Activated CD8-positive, alpha-beta memory T cell treated with anti-CD3 and anti-CD28 coated beads for 24 hours (primary cell): Measurements from ENCODE around the gene PI4K2B.
"Not testable (repeated sequence)": the region's sequence is repeated elsewhere in the genome, so short reads cannot be mapped to it uniquely, and the experiment has no call there.

Experiments
- DNase-seq: peaks from one replicate; pipeline ENCODE4 v3.0.0-alpha.2; 2020

PI4K2B gene

GRCh38 chr4:25233737-25234389 is at the start of gene PI4K2B:
TSS of gene PI4K2B (plus strand) at chr4:25234033. CDS start at chr4:25234164, 131 bp downstream.
- peak; percentile 98 for DNase-seq

GRCh38 chr4:25184056-25184455 is 49.8 kb upstream of the PI4K2B start:
- no peak for DNase-seq

- DNase-seq = no peak
Measured at GRCh38 chr4:25190407-25190806, 43.4 kb upstream of the PI4K2B start.

- DNase-seq = no peak
Measured at GRCh38 chr4:25198713-25199112, 35.1 kb upstream of the PI4K2B start.

GRCh38 chr4:25207997-25208396 is 25.8 kb upstream of the PI4K2B start:
- no peak for DNase-seq

- no peak for DNase-seq
Measured at GRCh38 chr4:25209702-25210101, 24.1 kb upstream of the PI4K2B start.

GRCh38 chr4:25211721-25212120 is 22.1 kb upstream of the PI4K2B start:
- DNase-seq = no peak

GRCh38 chr4:25212822-25213221 is 21.0 kb upstream of the PI4K2B start:
- DNase-seq = no peak

GRCh38 chr4:25213347-25213979 is 20.4 kb upstream of the PI4K2B start:
- DNase-seq = no peak

GRCh38 chr4:25214750-25215149 is 19.1 kb upstream of the PI4K2B start:
- DNase-seq = not testable (repeated sequence)

- DNase-seq = no peak
Measured at GRCh38 chr4:25215511-25215910, 18.3 kb upstream of the PI4K2B start.

- no peak for DNase-seq
Measured at GRCh38 chr4:25221377-25221776, 12.5 kb upstream of the PI4K2B start.

GRCh38 chr4:25223802-25224375 is 9.9 kb upstream of the PI4K2B start:
- no peak for DNase-seq

- DNase-seq = no peak
Measured at GRCh38 chr4:25229804-25230203, 4.0 kb upstream of the PI4K2B start.

- DNase-seq = no peak
Measured at GRCh38 chr4:25233194-25233593, 639 bp upstream of the PI4K2B start.

GRCh38 chr4:25234390-25235370 is 847 bp downstream of the PI4K2B start:
- peak; percentile 81 for DNase-seq

GRCh38 chr4:25235401-25235800 is 1.6 kb downstream of the PI4K2B start:
- DNase-seq = no peak

- DNase-seq = not testable (repeated sequence)
Measured at GRCh38 chr4:25236030-25236429, 2.2 kb downstream of the PI4K2B start.

- no peak for DNase-seq
Measured at GRCh38 chr4:25236971-25237370, 3.1 kb downstream of the PI4K2B start.

GRCh38 chr4:25238052-25238451 is 4.2 kb downstream of the PI4K2B start:
- DNase-seq = no peak

GRCh38 chr4:25239528-25239927 is 5.7 kb downstream of the PI4K2B start:
- DNase-seq = not testable (repeated sequence)

GRCh38 chr4:25240754-25241210 is 6.9 kb downstream of the PI4K2B start:
- DNase-seq = not testable (repeated sequence)

GRCh38 chr4:25242195-25242594 is 8.4 kb downstream of the PI4K2B start:
- DNase-seq = not testable (repeated sequence)
